GM18858 (cell line): Measurements from ENCODE around the gene RNF112.

ENCODE experiments used
- ATAC-seq: cut with Tn5 transposase; IDR thresholded peaks from one replicate; pipeline ENCODE4 v1.9.1; 2021; ENCODE audit not compliant: unreplicated experiment

Gene RNF112

DNA sequence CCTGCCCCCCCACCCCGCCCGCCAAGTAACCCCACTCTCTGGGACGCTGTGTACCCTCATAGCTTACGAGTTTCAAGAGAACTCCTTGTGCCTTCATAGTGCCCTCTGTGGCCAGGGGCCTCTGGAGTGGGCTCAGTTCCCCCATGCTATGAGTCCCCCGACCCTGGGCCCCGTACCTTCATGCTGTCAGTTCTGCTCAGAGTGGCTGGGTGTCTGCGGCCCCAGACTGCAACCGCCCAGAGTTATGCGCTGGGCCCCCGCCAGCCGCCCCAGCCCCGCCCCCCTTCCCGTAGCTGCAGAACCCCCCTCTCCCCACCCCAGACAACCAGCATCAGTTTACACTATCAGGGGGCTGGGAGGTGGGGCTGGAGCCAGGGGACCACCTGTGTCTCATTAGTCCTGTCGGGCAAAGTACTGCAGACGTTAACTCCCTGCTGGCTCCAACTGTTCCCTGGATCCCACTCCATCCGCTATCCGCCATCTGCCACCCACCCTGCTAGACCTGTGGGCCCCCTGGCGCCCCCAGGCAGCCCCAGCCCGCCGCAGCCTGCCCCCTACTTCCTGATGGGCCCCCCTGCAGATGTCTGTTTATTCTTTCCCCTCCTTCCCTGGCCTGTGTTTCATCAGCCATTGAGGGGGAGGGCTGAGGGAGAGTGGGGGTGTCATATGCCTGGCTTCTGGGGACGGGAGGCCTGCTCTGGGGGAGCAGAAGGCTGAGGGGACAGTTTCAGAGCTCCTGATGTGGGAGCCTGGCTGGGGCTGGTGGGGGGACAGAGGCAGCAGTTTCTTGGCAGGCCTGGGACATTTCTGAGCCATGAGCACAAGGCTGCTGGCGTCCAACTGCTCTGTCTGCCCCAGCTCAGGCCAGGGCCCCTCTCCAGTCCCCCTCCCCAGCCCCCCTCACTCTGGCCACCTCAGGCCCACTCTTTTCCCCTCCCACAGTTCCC is 23.8 kb upstream of the RNF112 start, which contains the start of gene MFAP4:
MFAP4 (minus strand) TSS at position 217 of the 947 bp plus-strand sequence; CDS start at position 182, 35 bp downstream.
- ATAC-seq: no peak

- no peak for ATAC-seq
Measured at GRCh38 chr17:19387921-19388521, 23.0 kb upstream of the RNF112 start.

DNA sequence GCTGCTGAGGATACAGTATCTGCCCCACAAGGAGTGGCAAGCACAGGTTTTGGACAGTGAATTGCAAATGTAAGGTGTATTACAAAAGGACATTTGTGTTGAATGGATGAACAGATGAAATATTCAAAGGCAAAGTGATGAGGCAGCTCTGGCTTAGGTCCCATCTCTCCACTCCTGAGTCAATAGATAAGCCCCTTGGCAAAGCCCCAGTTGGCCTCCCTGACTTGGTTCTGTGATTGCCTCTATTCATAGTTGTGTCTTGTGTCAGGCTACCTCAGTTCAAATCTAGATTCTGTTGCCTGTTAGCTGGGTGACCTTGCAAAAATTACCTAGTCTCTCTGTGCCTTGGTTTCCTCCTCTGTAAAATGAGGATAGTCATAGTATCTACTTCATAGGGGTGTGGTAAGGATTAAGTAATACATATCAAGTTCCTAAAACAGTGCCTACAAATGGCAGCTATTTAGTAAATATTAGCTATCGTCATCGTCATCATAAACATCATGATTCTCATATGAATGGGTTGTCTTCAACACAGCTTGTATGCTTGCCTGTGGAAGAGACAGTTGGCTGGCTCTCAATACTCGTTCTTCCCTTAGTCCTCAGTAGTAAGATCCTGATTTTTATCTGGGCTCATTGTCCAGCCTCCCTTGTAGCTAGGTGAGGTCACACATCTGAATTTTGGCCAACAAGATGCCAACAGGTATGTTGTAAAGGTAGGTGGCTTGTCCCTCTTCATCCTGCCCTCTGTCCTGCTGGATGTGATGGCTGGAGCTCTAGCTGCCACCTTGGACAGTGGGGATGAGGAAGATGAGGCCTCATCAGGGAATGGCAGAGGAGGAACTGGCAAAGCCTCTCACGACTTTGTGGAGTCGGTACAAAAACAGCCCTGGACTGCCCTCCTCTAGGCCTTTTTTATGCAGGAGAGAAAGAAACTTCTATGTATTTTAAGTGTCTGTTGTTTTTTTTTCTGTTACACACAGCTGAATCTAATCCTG is 21.9 kb upstream of the RNF112 start:
- no peak for ATAC-seq

DNA sequence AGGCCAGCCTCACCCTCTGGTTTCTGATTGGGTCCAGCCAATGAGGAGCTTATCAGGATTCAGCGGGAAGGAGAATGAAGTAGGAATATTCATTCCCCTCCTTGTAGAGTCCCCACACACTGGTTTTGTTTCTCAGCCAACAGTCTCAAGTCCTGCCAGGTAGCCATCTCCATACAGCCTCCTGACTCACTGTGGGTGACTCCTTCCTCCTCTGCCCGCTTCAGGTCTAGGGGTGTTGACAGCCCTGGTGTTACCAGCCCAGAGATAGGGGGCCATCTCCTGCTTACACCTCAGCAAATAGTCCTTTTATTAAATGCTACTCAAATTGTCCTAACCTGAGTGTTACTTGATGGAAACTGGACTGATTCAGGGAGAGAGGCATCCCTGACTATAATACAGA is 20.1 kb upstream of the RNF112 start:
- ATAC-seq: no peak

GRCh38 chr17:19391432-19391831 is 19.6 kb upstream of the RNF112 start:
- ATAC-seq: no peak

GRCh38 chr17:19392303-19392702 is 18.7 kb upstream of the RNF112 start:
- no peak for ATAC-seq

- ATAC-seq: no peak
Measured at GRCh38 chr17:19397556-19398041, 13.4 kb upstream of the RNF112 start.

DNA sequence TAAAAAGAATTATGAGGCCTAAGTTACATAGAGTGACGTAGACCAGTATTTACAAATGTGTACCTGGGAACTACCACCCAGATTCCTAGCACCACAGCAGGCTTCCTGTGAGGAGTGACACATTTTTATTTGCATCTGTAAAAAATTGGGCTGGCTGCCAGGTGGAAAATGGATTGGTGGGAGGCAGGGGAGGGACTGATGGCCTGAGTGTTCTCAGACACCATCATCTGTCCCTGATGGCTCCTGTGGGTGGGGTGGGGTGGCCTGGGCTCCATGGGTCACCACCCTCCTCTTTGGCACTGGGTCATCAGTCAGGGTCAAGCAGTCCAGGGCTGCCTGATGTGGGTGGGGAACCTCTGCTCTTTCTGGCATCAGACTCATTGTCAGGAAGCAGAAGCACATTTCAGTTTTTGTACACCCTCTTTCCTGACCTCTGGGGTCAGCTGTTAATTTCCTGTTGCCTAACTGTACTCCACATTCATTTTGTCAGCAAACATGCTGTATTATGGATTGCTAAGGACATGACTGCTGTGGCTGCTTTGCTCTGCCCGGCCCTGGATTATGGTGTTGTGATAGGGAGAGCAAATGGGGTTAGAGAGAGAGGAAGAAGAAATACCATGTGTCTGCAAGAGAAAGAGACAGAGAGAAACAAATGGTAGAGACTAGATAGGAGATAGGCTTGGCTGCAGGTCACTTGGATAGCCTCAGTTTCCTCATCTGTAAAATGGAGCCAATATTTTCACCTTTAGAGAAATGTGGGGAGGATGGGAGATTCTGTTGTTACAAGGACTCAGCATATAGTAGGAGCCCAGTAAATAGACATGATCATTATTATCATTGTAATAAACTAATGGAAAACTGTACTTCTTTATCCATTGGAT is 12.5 kb upstream of the RNF112 start:
- ATAC-seq: no peak

- ATAC-seq: no peak
Measured at GRCh38 chr17:19399750-19400450, 11.1 kb upstream of the RNF112 start.

- no peak for ATAC-seq
Measured at GRCh38 chr17:19401321-19402010, 9.6 kb upstream of the RNF112 start.

DNA sequence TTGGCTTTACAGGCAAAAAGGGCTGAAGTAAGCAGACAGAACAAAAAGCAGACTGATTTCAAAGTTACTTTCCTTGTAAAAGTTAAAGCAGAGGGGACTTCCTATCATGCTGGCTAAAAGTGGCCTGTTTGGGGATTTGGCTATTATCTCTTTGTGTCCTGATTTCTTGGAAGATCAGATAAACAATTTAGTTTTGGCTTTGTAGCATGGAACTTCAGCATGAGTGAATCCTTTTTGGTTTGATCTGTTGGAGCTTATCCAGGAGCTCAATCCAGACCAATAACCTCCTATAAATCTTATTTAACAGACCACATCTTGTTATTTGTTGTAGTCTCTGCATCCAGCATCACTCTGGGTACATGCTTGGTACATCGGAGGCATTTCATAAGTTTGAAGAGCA is 8.9 kb upstream of the RNF112 start:
- ATAC-seq: no peak

DNA sequence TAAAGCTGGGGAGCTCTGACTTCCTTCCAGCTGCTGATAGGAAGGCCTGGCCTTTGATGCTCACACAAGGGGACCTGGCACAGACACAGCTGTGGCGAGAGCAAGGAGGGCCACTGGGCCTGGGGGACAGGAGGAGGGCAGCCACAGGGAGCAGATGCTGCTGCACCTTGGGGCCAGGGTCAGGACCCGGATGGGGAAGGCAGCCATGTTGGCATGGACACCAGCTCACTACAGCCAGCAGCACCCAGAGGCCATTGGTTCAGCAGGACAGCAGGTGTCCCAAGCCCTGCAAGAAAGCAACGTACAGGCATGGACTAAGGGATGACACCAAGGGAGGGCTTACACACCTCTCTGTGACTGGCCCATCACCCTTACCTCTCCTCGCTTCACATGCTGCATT is 8.0 kb upstream of the RNF112 start:
- ATAC-seq: no peak

DNA sequence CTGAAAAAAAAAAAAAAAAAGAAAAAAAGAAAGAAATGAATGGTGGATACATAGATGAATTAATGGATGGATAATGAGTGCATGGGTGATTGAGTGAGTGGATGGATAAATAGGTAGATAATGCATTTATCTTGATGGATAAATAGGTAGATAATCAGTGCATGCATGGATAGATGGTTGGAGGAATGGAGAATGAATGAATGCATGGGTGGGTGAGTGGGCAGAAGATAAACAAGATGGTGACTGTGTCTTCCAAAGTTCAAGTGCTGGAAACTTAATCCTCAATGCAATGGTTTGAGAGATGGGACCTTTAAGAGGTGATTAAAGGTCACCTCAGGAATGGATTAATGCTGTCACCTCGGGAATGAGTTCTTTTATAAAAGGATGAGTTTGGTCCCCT is 6.8 kb upstream of the RNF112 start:
- ATAC-seq: no peak

DNA sequence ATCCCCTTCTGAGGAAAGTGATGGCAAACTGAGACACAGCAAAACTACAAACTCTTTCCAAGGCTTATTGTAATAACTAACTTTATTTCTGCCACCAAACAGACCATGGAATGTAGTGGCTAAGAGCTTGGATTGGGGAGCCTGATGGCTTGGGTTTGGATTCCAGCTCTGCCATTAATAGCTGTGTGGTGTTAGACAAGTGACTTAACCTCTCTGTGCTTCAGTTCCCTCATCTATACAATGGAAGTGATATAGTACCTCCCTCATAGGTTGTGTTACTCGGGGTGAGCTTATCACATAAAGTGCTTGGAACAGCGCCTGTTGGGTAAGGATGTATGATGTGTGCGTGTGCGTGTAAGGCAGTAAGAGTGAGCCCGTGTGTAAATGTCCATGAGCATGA is 5.9 kb upstream of the RNF112 start:
- ATAC-seq: no peak

DNA sequence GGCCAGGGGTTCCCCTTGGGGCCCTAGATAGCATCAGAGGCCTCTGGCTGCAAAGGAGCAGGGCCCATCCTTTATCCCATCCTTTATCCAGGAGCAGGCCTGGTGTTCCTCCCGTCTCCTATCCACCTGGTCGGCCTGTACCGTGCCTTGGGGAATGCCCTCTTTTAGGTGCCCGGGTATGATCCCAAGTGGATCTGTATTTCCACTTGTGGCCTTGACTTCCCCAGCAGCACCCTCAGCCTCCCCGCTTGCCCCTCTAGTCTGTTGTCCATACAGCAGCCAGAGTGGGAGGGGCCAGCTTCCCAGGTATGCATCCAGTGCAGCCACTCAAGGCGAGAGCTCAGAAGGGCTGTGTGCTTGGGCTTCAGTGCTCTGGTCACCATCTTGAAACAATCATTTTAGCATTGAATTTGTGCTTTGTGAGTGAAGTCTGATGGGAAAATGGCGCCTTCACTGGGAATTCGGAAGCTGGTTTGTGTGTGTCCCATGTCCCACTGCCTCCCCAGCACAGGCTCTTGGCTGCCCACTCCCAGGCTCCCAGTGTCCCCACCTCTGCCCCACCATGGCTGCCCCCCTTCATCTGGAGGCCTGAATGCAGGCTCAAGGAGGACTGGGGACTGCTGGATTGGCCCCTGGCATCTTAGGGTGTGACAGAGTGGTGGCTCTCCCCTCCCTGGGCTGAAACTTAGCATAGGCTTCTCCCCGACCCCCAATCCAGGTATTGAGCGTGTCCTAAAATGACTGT is 3.3 kb upstream of the RNF112 start:
- ATAC-seq: no peak

DNA sequence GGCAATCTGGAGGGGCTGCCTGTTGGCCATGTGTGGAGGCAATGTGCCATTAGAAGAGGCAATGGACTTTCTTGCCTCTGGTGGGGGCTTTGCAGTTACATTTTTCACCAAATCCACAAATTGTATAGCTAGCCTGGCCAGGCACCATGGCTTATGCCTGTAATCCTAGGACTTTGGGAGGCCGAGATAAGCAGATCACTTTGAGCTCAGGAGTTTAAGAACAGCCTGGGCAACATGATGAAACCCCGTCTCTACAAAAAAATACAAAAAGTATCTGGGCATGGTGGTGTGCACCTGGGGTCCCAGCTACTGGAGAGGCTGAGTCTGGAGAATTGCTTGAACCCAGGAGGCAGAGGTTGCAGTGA is 2.7 kb upstream of the RNF112 start:
- ATAC-seq: no peak

GRCh38 chr17:19409066-19409465 is 2.0 kb upstream of the RNF112 start:
- no peak for ATAC-seq

DNA sequence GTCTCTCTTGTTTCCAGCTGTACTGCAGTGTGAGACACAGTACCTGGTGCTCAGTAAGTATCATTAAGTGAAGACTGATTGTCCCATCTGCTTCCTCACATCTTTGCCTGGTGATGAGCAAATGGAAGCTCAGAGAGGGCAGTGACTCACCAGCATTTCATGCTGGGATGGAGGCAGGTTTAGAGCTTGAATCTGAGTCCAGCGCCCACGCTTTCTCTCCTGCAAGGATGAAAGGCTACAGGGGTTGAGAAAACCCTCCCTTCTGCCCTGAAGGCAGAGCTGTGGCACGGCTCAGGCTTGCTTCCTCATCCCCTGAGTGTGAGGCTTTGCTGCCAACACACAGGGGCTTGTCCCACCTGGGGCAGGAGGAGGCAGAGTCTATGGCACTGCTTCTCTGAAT is 1.5 kb upstream of the RNF112 start:
- no peak for ATAC-seq
